ENCODE results near the gene PHF1. TPM values are rescaled to one million over a fixed set of nuclear protein-coding genes. Genes with fewer than 3 reads are reported as not detected.

The PHF1 gene
- polyA plus RNA-seq, 1 donor (not counting 4 experiments of a cell fraction or from before 2014, with no cell fraction given): 15.8 TPM

GRCh38 chr6:33406126-33406525, 4.7 kb upstream of the PHF1 start:
- dilution Hi-C loops (cut with MboI; ENCODE audit: extremely low pct_ligation_motif_present, low sequenced_read_pairs): no loop called here
- peaks cover 1 to 41% of the 10 kb centered on the region in 2 experiments for H3K36me3 ChIP-seq (ENCODE audit: control insufficient read depth in 2 of 2, extremely low read depth in 1 of 2, insufficient read depth in 2 of 2, low read length in 2 of 2)

DNA sequence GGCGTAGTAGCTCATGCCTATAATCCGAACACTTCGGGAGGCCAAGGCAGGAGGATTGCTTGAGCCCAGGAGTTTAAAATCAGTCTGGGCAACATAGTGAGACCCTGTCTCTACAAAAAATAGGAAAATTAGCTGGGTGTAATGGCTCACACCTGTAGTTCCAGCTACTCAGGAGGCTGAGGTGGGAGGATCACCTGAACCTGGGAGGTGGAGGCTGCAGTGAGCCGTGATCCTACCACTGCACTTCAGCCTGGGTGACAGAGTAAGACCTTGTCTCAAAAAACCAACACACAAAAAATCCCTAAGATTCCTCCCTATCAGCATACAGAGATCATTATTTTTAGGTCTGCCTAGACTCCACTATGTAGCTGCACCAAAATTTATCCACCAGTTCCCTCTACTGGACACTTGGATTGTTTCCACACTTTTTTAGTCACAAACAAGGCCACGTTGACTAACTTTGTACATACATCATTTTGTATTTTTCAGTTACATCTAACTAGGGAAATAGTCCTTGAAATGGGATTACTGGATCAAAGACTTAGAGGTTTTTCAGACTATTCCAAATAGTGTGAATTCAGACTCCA, 3.6 kb upstream of the PHF1 start:
- Histone ChIP-seq H3K9me3 (ENCODE audit: control insufficient read depth, low read depth, low read length) (no peaks in the 10 kb centered on the region), H3K27me3 (ENCODE audit: control insufficient read depth, extremely low read depth, insufficient read depth, low read length) (no peaks in the 10 kb centered on the region), H3K27ac (ENCODE audit: control insufficient read depth, insufficient read depth, low read length) (no peak overlapping the region), H3K36me3 (ENCODE audit: control insufficient read depth in 2 of 2, extremely low read depth in 1 of 2, insufficient read depth in 2 of 2, low read length in 2 of 2) (peaks cover 1 to 41% of the 10 kb centered on the region in 2 experiments), H3K4me3 (ENCODE audit: control insufficient read depth in 2 of 3, extremely low read depth in 1 of 3, insufficient read depth in 2 of 3, low read depth in 1 of 3, low read length in 3 of 3) (no peak overlapping the region), H3K9me1 (ENCODE audit: control insufficient read depth, extremely low read depth, insufficient read depth, low read length) (no peaks in the 10 kb centered on the region), H3K9ac (ENCODE audit: control insufficient read depth, extremely low read depth, insufficient read depth, low read length) (no peak overlapping the region), H4K20me1 (ENCODE audit: control insufficient read depth, extremely low read depth, insufficient read depth, low read length) (no peaks in the 10 kb centered on the region), H3K79me2 (ENCODE audit: control insufficient read depth, insufficient read depth, low read length) (no peaks in the 10 kb centered on the region), H2AFZ (ENCODE audit: control insufficient read depth, low read length) (no peak overlapping the region), H3K4me1 (ENCODE audit: control insufficient read depth, extremely low read depth, insufficient read depth, low read length) (peaks cover 12% of the 10 kb centered on the region), H3K4me2 (ENCODE audit: control insufficient read depth, extremely low read depth, insufficient read depth, low read depth, low read length) (no peak overlapping the region)
- dilution Hi-C loops (cut with MboI; ENCODE audit: extremely low pct_ligation_motif_present, low sequenced_read_pairs): no loop called here
- DNase-seq (ENCODE audit: low read depth, low spot score) (no peak), FAIRE-seq (no peak)
- TF ChIP-seq, protein P1, sequence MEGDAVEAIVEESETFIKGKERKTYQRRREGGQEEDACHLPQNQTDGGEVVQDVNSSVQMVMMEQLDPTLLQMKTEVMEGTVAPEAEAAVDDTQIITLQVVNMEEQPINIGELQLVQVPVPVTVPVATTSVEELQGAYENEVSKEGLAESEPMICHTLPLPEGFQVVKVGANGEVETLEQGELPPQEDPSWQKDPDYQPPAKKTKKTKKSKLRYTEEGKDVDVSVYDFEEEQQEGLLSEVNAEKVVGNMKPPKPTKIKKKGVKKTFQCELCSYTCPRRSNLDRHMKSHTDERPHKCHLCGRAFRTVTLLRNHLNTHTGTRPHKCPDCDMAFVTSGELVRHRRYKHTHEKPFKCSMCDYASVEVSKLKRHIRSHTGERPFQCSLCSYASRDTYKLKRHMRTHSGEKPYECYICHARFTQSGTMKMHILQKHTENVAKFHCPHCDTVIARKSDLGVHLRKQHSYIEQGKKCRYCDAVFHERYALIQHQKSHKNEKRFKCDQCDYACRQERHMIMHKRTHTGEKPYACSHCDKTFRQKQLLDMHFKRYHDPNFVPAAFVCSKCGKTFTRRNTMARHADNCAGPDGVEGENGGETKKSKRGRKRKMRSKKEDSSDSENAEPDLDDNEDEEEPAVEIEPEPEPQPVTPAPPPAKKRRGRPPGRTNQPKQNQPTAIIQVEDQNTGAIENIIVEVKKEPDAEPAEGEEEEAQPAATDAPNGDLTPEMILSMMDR (optimal IDR thresholded peaks at IDR 0.05 in 1 of 3, IDR thresholded peaks at IDR 0.05 in 1 of 3, conservative IDR thresholded peaks at IDR 0.05 in 1 of 3; ENCODE audit: extremely low read depth in 1 of 3, insufficient read depth in 2 of 3, low read length in 3 of 3): peak in 1 of 3 experiments; percentile 19
- TF ChIP-seq EZH2 (IDR thresholded peaks at IDR 0.05; ENCODE audit: low read length): no peak

More at GRCh38 chr6:33406126-33406525, 4.7 kb upstream of the PHF1 start:
- no peaks in the 10 kb centered on the region for H3K27me3 ChIP-seq (ENCODE audit: control insufficient read depth, extremely low read depth, insufficient read depth, low read length)
- H2AFZ ChIP-seq (ENCODE audit: control insufficient read depth, low read length): no peak overlapping the region
- no peak overlapping the region for H3K4me2 ChIP-seq (ENCODE audit: control insufficient read depth, extremely low read depth, insufficient read depth, low read depth, low read length)
- H3K9me1 ChIP-seq (ENCODE audit: control insufficient read depth, extremely low read depth, insufficient read depth, low read length): no peaks in the 10 kb centered on the region
- H3K9ac ChIP-seq (ENCODE audit: control insufficient read depth, extremely low read depth, insufficient read depth, low read length): no peak overlapping the region
- no peak for DNase-seq (ENCODE audit: low read depth, low spot score)
- H3K27ac ChIP-seq (ENCODE audit: control insufficient read depth, insufficient read depth, low read length): no peak overlapping the region
- no peaks in the 10 kb centered on the region for H4K20me1 ChIP-seq (ENCODE audit: control insufficient read depth, extremely low read depth, insufficient read depth, low read length)
- no peaks in the 10 kb centered on the region for H3K9me3 ChIP-seq (ENCODE audit: control insufficient read depth, low read depth, low read length)
- TF ChIP-seq, protein P1 (optimal IDR thresholded peaks at IDR 0.05 in 1 of 3, IDR thresholded peaks at IDR 0.05 in 1 of 3, conservative IDR thresholded peaks at IDR 0.05 in 1 of 3; ENCODE audit: extremely low read depth in 1 of 3, insufficient read depth in 2 of 3, low read length in 3 of 3): no peak
- no peak for TF ChIP-seq EZH2 (IDR thresholded peaks at IDR 0.05; ENCODE audit: low read length)
- H3K4me3 ChIP-seq (ENCODE audit: control insufficient read depth in 2 of 3, extremely low read depth in 1 of 3, insufficient read depth in 2 of 3, low read depth in 1 of 3, low read length in 3 of 3): no peak overlapping the region
- no peak for FAIRE-seq
- H3K79me2 ChIP-seq (ENCODE audit: control insufficient read depth, insufficient read depth, low read length): no peaks in the 10 kb centered on the region
- H3K4me1 ChIP-seq (ENCODE audit: control insufficient read depth, extremely low read depth, insufficient read depth, low read length): peaks cover 6% of the 10 kb centered on the region

All from keratinocyte (primary cell).